Myocyte (in vitro differentiated cells): ENCODE measurements around the gene LRRC4B. TPM values are rescaled to one million over a fixed set of nuclear protein-coding genes. Genes with fewer than 3 reads are reported as not detected.

ENCODE experiments used
- DNase-seq: peaks from one replicate; pipeline ENCODE4 v3.0.0-alpha.2; 2012; ENCODE audit warnings: low read depth
- total RNA-seq: library from RNA; depleted of rRNA; stranded (reverse); fragments of >200 nt; gene quantifications from 2 replicates; pipeline ENCODE4 v1.2.3, GENCODE V29; 2014

The LRRC4B gene
- total RNA-seq, 1 donor from 2014 or later, result not detected

DNA sequence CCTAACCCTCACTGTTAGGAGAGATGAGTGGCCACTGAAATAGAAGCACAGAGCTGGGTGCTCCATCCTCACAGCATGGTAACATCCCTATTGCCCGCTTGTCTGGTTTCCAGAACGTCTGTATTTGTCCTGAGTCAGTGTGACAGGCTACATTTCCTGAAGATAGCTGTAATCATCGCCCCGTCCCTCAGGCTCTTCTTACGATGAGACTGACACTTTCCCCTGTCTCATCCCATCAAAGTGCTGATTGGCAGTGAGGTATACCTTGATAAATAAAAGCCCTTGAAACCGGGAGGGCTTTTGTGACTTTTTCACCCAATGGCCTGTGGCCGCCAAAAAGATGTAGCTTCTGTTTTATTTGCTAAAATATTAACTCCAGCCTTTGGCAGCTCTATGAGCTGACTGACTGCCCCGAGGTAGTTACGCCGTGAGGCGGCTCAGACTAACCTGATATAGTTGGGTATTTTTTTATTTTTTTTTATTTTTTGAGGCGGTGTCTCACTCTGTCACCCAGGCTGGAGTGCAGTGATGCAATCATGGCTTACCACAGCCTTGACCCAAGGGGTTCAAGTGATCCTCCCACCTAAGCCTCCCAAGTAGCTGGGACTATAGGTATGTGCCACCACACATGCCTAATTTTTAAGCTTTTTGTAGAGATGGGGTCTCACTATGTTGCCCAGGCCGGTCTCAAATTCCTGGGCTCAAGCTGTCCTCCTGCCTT, 5.7 kb upstream of the LRRC4B start:
- DNase-seq, result no peak

DNA sequence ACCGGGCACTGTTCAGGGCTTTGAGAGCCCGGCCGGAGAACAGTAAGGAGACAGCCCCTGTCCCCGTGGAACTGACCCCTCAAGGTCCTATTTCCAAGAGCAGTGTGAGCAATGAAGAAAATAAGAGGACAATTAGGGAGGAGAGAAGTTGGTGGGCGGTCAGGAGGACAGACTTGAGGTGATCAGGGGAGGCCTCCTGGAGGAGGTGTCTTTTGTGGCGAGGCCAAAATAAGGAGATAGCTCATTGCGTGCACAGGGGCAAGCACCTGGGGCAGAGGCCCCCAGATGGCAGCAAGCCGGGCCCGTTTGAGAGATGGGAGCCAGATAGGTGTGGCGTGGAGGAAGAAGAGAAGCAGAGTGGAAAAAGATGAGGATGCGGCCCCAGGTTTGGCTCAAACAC, 2.8 kb upstream of the LRRC4B start:
- DNase-seq, result no peak

DNA sequence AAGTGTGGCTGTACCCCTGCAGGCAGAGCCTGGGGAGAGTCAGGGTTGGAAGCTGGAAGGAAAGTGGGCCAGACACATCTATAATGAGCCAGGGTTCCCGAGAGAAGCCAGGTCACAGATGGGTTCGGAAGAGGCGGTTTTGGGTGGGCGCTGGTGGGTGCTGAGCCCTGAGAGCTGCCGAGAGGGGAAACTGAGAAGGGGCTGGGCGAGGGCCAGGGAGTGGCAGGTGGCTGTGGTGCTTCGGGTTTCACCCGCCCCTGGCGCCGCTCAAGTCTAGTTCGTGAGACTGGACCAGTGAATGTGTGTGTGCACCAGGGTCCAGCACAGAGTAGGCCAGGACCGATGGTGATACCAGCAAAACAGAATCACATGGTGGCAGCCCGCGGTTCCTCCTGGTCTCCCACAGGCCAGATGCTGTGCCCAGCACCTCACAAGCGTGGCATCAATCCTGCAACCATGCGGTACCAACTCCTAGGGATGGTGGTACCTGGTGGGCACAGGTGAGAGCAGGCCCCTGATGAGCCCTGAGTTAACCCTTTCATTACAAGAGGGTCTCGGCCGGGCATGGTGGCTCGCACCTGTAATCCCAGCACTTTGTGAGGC, 1.8 kb upstream of the LRRC4B start:
- no peak for DNase-seq

DNA sequence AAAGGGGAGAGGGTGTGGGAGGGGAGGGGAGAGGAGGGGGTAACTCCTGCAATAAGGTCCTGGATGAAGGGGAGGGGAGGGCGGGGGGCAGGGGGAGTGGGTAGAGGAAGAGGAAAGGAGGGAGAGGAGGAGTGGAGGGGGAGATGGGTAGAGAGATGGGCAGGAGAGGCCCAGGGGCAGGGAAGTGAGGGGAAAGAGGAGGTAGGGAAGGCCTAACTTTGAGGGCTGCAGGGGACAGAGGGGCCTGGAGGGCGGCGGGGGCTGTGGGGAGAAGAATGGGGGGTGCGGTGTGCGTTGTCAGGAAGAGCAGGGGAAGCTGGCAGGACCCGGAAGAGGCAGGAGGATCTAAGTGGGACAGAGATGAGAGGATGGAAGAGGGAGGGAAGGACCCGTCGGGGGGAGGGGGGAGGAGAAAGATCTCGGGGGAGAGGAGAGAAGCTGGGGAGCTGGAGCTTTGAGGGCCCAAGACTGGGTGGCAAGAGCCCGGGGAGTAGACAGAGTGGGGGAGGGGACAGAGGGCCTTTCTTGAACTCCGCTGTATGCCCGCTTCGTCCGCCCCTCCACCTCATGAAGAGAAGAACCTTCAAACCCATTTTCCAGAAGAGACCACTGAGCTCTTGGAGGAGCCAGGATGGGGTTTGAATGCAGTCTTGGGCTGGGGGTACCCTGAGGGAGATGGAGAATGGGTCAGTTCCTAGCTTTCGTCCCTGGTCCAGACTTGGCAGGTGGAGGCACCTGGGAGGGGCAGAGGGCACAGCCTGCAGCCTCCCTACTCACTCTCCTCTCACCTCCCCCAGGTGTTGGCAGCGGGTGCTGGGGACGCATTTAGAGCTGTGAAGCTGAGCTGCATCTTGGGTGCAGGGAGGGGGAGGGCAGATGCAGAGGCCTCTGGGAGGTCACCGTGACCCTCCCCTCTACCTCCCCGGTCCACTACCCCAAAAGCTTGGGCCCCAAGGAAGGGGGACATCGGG, 778 bp upstream of the LRRC4B start:
- DNase-seq, result no peak

DNA sequence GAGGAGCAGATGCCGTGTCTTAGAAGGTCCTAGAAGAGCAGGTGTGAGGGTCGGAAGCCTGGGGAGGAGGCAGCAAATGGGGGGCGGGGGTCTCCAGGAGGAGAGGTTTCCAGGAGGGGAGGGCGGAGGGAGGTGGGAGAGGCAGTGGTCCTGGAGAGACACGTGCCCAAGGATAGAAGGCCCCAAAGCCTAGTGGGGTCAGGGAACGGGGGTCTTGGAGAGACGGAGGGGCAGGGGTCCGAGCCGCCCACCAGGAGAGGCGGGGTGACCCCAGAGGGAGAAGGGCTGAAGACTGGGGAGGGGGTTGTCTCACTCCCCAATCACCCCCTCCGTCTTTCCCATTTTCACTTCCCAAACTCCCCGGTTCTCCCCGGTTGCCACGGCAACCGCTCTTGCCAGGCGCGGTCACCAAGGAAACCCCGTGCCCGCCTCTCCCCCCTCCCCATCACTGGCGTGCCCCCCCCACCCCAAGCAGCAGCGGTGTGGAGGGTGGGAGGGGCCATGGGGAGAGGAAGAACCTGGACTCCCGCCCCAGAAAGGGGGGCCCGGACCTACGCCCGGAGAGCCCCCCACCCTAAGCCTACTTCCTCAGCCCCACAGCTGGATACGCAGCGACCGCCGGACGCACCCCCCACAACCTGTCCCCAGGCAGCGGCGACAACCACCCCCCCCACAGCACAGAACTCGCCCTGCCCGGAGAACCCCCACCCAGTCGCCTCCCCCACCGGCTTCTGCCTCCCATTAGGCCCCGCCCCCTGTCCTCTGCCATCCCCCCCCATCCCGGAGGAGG, 988 bp downstream of the LRRC4B start:
- no peak for DNase-seq

DNA sequence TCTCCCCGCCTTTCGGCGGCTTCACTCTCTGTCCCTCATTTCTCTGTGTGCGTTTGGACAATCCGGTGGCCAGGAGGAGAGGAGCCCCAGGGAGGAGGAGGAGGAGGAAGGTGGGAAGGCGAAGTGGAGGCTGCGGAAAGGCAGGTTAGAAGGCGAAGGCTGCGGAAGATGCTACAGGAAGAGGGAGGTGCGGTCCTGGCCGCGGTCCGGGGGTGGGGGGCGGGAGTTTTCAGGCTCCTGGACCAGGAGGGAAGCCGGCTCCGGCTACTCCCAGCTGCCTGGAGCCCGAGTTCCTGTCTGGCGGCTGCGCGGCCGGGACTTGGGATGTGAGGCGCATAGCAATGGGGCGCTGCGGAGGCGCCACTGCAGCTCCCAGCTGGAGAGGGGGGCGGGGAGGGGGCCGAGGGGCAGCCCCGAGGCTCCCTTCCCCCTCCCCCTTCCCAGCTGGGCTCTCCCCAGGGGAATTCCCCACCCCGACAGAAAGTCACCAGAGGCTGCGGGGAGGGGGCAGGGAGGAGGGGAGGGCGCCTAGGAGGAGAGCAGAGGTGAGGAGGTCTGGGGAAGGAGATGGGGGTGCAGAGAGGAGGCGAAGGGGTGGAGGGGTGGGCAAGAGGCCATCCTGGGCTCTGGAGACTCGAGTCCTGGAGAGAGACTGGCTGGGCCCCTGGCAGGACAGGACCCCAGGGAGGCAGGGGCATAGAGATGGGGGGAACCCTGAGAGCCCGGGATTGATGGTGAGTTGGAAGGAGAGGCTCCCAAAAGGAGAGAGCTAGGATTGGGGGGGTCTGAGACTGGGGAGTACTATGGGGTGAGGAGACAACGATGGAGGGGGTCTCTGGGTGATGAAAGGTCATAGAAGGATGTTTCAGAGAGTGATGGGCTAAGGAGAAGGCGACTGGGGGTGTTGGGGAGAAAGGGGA, 2.0 kb downstream of the LRRC4B start:
- DNase-seq, result no peak

DNA sequence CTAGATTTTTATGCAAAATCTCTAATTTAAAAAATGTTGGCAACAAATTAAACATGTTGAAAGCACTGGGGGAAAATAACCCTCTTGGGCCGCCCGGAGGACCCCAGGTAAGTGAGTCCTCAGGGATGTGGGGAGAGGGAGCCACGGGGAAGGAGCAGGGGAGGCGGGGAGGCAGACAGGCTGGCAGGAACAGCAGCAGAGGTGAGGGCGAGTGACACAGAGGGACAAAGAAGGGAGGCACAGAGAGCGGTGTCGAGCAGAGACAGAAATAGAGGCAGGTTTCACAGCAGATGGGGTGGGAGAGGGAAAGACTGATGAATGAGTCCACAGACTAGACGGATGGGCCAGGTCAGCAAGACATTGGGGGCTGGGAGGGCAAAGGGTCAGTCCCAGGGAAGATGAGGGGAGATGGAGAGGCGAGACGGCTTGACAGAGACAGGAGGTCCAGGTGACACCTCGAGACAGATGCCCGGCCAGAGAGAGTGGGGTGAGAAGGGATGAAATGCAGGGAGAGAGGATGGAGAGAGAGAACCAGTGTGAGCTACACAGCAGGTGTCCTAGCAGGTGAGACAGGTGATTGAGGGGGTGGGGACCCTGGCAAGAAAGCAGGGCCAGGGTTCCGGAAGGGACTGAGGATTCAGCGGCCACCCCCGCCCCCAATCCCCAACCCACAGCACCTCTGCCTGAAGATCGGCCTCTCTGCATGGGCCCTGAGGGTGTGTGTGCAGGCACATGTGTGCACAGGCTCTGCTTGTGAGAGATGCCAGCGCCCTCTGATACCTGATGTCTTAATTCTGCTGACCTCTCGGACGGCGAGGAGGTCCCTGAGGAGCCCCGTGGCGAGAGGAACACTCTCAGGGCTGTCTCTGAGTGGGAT, 3.8 kb downstream of the LRRC4B start:
- DNase-seq, result no peak

DNA sequence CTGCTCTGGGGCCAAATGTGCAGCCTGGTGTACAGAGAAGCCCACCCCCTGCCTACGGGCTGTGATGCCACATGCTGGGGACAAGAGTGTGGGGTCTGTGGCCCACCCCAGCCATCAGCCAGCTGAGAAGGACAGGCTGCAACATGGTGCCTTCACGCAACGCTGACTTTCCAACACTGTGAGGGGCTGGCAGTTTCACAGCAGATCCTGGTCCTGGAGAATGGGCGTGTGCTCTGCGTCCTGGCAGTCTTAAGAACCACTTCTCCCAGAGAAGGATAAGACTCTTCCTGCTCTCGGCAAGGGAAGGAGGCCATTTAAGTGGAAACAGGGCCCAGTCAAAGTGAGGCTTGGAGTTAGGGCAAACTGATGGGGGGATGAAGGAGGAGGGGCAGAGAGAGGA, 4.6 kb downstream of the LRRC4B start:
- no peak for DNase-seq

DNA sequence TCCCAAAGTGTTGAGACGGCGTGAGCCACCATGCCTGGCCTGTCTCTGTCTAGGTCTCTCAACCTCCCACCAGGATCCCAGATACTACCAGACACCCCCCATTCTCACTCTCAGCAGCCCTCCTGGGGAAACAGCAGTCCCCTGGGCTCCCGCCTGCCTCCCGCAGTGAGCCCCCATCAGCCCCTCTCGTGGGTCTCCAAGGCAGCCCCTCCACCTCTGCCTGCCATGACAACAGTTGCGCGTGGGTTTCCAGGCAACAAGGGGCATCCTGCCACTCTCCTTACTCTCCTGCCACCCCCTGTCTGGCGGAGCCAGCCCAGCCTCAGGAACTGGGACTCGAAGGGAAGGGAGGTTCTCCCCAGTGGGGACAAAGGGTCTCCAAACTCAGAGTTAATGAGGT, 5.2 kb downstream of the LRRC4B start:
- DNase-seq, result no peak

DNA sequence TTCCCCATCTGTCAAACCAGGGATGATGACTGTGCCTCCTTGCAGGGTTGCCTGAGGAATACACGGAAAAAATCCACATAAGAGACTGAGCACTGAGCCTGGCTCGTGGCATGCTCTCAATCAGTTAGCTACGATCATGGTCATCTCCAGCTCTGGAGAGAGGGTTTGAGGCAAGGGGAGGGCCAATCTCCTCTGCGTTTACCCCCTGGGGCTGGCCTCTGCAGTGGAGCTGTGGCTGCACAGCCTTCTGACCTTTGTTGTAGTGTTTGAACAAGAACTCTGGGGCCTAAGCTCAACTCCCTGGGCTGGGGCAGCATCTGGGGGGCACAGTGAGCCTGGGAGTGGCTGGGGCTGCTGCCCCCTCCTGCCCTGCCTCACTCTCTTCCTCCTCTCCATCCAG, 5.9 kb downstream of the LRRC4B start:
- no peak for DNase-seq

DNA sequence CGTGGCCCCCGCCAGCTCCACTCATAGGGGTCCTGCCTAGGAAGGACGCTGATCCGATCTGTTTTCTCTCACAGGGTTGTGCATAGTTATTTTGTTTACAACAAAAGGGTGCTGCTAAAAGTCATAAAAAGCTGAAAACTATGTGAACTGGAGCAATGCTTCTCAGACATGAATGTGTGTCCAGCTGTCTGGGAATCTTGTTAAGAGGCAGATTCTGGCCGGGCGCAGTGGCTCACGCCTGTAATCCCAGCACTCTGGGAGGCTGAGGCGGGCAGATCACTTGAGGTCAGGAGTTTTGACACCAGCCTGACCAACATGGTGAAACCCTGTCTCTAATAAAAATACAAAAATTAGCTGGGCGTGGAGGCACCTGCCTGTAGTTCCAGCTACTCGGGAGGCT, 8.6 kb downstream of the LRRC4B start:
- DNase-seq, result no peak

DNA sequence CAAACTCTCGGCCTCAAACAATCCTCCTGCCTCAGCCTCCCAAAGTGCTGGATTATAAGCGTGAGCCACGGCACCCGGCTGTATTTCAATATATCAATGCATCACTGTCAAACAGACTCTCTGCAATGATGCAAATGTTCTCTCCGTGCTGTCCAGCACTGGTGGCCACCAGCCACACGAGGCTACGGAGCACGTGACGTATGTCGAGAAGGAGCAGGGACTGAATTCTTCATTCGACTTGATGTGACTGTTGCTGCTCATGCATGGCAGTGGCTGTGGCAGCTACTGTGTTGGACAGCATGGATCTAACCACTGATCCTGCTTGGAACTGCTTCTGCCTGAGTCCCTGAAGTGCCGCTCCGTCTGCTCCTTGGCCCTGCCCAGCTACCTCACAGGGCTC, 9.8 kb downstream of the LRRC4B start:
- DNase-seq, result no peak

DNA sequence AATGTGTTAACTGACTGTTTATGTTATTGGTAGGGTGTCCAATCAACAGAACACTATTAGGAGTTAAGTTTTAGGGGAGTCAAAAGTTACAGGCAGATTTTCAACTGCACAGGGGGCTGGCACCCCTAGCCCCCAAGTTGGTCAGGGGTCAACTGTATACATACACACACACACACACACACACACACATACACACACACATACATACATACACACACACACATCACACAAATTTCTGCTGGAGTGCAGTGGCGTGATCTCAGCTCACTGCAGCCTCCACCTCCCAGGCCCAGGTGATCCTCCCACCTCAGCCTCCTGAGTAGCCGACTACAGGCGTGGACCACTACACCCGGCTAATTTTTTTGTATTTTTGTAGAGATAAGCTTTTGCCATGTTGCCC, 10.2 kb downstream of the LRRC4B start:
- no peak for DNase-seq

DNA sequence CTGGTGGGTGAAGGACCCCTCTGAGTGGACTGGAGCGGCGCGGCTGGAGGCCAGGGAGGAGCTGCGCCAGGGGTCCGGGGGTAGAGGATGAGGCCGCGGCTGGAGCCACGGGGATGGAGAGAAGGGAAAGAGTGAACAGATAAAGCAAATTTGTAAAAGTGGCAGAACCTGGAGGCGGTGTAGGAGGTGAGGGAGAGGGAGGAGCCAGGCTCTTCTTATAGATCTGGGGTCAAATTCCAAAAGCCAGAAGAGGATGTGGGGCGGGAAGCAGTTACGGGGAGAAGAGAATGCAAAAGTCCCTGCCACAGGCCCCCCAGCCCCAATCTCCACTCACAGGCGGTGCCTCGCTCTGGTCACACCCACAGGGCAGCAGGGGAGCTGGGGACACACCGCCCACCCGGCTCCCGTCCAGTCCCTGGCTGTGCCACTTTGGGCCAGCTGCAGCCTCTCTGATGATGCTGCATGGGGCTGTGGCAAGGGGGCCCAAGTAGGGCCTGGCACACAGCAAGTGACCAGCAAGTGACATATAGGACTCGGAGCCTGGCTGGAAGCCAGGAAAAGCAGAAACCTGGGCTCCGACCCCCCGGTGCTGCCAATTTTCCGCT, 11.1 kb downstream of the LRRC4B start:
- DNase-seq, result no peak

DNA sequence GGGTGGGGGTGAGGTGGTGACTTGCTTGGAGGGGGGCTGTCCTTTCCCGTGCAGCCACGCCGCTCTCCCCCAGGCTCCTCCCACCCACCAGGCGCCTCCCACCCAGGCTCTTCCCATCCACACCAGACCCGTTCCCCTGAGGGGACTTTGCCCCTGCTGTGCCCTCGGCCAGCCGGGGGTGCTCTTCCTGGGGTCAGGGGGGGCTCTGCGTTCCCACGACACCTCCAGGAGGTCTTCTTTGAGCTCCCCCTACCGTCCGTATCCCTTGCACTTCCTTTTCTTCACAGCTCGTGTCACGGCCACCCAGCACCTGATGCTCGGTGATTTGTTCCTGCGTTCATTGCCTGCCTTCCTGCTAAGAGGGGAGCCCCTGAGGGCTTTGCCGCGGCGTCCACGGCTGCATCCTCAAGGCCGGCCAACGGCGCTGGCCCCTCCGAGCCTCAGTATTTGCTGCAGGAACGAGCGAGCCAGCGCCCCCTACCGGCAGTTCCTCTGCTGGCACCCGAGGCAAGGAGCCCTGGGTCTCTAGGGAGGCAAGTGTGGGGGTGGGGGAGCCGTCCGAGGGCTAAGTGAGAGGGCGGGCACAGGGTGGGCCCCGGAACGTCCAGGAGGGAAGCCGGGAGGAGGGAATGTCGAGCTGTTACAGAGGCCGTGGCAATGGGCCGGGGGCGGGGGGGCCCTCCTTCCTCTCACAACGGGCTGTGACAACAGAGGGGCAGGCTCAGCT, 11.8 kb downstream of the LRRC4B start:
- peak; percentile 73 for DNase-seq

DNA sequence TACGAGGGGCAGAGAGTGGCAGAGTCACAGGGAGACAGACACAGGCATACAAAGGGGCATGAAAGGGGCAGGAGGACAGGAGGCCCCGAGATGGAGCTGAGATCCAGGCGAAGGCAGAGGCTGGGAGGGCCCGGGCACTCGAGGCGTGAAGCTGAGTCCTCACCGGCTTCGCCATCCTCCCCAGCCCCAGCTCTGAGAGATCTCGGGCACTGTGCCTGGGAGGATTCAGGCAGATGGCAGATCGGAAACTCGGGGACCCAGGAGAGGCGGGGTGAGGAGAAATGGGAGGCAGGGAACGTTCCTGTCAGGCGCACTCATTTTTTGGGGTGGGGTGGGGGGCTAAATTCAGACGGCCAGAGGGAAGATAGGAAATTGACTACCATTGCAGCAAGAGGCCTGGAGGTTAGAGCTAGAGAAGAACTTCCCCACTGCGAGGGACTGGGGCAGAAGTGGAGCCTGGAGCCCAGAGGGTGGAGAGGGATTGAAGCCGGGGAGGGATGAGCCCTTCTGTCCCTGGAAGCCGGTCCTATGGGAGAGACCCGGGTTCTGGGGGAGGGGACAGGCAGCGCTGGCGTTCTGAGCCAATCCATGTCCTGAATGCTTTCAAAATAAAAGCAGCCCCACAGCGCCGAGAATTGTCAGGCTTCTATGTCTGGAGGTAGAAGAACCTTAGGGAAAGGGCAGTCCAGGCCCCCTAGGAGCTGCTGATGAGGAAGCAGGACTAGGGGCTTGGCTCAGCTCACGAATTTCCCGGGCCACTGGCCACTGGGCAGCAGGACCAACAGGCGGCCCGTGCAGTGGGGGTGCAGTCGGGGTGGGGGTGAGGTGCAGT, 12.6 kb downstream of the LRRC4B start:
- no peak for DNase-seq

DNA sequence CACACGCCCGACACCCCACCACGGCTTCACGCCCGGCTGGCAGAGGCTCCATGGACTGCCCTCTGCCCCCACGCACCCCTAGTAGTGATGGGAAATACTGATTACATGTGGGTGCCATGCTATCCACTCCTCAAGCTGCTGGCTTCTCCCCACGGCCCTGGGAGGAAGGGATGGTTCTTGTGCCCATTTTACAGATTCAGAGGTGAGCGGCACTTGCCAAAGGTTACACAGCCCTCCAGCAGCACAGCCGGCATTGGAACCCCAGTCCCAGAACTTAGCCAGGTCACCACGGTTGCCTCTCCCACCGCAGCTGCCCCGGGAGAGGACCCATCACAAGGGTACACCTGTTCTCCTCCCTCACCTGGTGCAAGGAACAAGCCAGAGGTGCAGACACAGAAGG, 13.2 kb downstream of the LRRC4B start:
- no peak for DNase-seq
